ENCODE measurements around the gene TNK1. TPM values are rescaled to one million over a fixed set of nuclear protein-coding genes. Genes with fewer than 3 reads are reported as not detected.
A peak's percentile ranks its signal among the peaks of the same experiment; 100 is the strongest.

TNK1 gene
- total RNA-seq, 2 experiments from 2014 or later, result 4.0 to 4.8 TPM

DNA sequence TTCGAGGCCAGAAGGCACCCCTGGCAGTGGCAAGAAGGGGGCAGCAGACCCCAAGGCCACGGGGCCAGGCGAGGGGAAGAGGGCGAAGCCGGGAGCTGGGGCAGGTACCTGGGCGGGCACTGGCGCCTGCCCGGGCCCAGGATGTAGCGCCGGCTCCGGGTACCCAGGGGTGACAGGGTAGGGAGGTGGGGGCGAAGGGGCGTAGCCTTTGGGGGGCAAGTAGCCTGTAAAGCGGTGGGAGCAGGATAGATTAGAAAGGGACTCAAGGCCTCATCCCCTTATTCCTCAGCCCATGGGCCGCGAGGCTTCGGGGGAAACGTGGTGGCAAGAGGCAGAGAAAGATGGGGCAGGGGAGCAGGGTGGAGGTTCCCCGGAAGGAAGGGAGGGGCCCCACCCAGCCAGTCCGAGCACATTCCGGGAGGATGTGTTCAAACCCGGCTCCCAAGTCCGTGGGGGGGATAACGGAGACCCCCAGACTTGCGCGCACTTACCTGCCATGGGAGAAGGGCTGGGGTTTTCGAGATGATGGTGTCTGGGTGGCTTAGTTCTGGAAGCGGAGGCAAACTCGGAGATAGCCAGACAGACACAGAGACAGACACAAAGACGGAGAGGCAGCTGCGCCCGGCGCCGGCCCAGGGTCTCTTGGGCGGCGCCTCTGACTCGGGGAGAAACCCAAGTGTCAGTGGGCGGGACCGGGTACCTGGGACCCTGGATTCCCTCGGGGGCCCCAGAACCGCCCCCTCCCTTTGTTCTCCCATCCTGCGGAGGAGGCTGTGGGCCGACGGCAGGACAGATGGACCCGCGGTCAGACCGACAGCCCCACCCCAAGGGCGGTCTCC lies 12.9 kb downstream of the TNK1 start:
- peak; percentile 53 for DNase-seq
- H3K27me3 Mint-ChIP-seq (ENCODE audit: low read depth), result no peaks in the 10 kb centered on the region
- peaks cover 4% of the 10 kb centered on the region for H3K36me3 Mint-ChIP-seq (ENCODE audit: low read depth)
- peaks cover 30% of the 10 kb centered on the region for H3K4me1 Mint-ChIP-seq (ENCODE audit: low read depth)
- peak overlapping the region; percentile 95 for H3K4me3 Mint-ChIP-seq
- CTCF ChIA-PET, result interaction anchor here (0.6 to 1.0 kb wide), 3 partner anchors 9 to 38 kb away, joined by 3 to 4 read pairs (median 3); no protein-coding TSS in a partner anchor
- H3K27ac Mint-ChIP-seq, result peak overlapping the region; percentile 82
- no peaks in the 10 kb centered on the region for H3K9me3 Mint-ChIP-seq
- intact Hi-C loops (cut with micrococcal nuclease), result loop anchor here (1.0 to 5.0 kb wide), 4 partner anchors 10 to 167 kb away; partner anchors contain the start of genes SENP3, TMEM256 and TMEM95

DNA sequence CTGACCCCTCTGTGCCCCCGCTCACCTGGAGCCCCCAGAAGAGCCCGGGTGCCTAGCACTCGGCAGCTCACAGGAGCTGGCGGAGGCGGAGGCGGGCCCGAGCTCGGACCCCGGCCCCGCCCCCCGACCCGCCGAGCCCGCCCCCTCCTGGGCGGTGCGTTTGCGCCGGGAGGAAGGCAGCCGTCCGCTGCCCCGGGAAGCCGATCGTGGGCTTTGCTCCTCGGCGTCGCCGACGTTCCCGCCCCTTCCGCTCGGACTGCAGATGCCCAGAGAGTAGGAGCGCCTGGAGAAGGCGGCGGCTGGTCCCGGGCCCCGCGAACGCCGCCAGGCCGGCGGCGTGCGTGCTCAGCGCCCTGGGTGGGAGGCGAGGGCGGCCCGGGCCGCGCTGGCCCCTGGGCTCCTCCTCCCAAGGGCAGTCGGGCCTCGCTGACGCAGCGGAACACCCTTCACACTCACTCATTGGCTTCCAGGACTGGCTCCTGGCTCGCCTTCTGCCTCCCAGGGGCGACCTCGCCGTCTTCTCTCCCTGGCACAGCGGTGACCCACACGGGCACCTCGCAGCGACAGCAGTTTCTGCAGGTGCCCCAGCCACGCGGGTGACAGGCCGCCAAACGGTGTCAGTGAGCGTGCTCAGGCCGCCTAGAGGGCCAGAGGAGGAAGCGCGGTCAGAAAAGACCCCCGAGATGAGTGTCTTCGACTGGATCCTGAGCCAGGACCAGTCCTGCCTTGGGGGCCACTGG lies 13.7 kb downstream of the TNK1 start, which contains the start of gene PLSCR3:
TSS of gene PLSCR3 (minus strand) at position 74 of the 740 bp plus-strand sequence. CDS start 415 bp downstream, outside the sequence.
- CTCF ChIA-PET, result interaction anchor here (0.6 to 1.0 kb wide), 2 partner anchors 39 to 121 kb away, joined by 3 read pairs; no protein-coding TSS in a partner anchor
- Mint-ChIP-seq H3K4me3 (peak within 1 kb of the TSS; percentile 95), H3K27ac (peak within 1 kb of the TSS; percentile 88), H3K36me3 (ENCODE audit: low read depth) (peaks cover 4% of the 10 kb centered on the region), H3K27me3 (ENCODE audit: low read depth) (no peaks in the 10 kb centered on the region), H3K4me1 (ENCODE audit: low read depth) (peaks cover 30% of the 10 kb centered on the region), H3K9me3 (no peaks in the 10 kb centered on the region)
- intact Hi-C loops (cut with micrococcal nuclease), result loop anchor here (1.0 to 5.0 kb wide), 4 partner anchors 10 to 167 kb away; partner anchors contain the start of genes SENP3, TMEM256 and TMEM95
- peak; percentile 80 for DNase-seq

DNA sequence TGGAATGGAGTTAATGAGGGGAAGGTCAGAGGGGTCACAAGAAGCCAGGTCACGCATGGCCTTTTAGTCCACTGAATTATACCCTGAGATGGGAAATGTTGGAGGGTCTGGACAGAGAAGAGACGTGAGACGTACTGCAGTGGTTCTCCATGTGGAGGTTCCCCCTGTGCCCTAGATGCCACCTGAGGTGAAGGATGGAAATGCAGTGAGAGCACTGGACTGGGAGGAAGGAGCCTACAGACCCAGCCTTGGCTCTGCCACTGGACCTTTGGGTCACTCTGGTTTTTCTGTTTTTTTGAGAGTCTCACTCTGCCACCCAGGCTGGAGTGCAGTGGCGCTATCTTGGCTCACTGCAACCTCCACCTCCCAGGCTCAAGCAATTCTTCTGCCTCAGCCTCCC lies 15.3 kb downstream of the TNK1 start:
- intact Hi-C loops (cut with micrococcal nuclease), result no loop called here
- H3K27me3 Mint-ChIP-seq (ENCODE audit: low read depth), result no peaks in the 10 kb centered on the region
- H3K36me3 Mint-ChIP-seq (ENCODE audit: low read depth), result peaks cover 4% of the 10 kb centered on the region
- no peaks in the 10 kb centered on the region for H3K9me3 Mint-ChIP-seq
- no peak overlapping the region for H3K27ac Mint-ChIP-seq
- no peak for DNase-seq
- CTCF ChIA-PET, result interaction anchor here (0.6 kb wide), 1 partner anchor 188 kb away, joined by 3 read pairs; no protein-coding TSS in a partner anchor
- H3K4me1 Mint-ChIP-seq (ENCODE audit: low read depth), result peaks cover 21% of the 10 kb centered on the region
- H3K4me3 Mint-ChIP-seq, result no peak overlapping the region

DNA sequence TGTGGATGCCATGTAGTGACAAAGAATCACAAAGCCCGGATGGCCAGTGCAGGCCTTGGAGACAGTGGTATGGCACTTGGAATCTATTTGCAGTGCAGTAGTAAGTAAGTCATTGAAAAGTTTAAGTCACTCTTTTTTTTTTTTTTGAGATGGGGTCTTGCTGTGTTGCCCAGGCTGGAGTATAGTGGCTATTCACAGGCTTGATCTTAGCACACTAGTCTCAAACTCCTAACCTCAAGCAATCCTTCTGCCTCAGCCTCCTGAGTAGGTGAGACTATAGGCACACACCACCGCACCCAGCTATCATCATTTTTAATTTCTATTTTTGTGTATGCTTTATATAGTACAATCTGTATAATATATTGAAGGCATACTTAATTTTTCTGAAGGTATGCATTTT lies 17.7 kb downstream of the TNK1 start:
- CTCF ChIA-PET, result no interaction called here

DNA sequence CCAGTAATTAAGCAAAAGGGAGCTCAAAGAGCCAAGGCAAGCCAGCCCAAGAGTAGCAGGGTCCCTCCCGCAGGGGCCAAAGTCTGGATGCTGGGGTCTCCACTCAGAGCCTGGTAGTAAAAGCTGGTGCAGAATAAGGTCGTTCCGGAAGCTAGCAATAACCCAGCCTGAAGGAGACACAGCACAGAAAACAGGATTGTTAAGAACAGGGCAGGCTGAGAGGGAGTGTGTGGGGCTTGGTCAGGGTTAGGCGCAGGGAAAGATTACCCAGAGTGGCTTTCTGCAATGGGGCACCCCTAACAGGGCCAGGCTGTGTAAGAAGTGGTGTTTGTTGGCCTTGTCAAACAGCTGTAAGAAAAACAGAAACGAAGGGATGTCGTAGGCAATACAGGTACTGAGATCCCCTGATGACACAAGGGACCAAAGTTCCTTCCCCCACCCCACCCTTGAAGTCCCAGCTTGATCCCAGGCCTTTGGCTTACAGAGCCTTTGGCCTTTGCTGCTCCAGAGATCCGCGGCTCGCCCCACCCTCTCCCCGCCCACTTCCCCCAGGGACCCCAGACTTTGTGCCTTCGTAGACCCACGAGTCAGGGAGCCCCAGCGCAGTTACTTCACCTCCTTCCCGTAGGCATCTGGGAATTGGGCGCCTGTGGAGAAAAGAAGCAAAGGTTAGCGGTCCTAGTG lies 22.3 kb downstream of the TNK1 start:
- no peaks in the 10 kb centered on the region for H3K9me3 Mint-ChIP-seq

More for the DNA sequence above, 17.7 kb downstream of the TNK1 start:
- no peak overlapping the region for H3K4me3 Mint-ChIP-seq
- DNase-seq, result no peak
- no peaks in the 10 kb centered on the region for H3K27me3 Mint-ChIP-seq (ENCODE audit: low read depth)
- intact Hi-C loops (cut with micrococcal nuclease), result no loop called here
- no peak overlapping the region for H3K27ac Mint-ChIP-seq
- peaks cover 11% of the 10 kb centered on the region for H3K4me1 Mint-ChIP-seq (ENCODE audit: low read depth)
- peaks cover 4% of the 10 kb centered on the region for H3K36me3 Mint-ChIP-seq (ENCODE audit: low read depth)
- no peaks in the 10 kb centered on the region for H3K9me3 Mint-ChIP-seq

DNA sequence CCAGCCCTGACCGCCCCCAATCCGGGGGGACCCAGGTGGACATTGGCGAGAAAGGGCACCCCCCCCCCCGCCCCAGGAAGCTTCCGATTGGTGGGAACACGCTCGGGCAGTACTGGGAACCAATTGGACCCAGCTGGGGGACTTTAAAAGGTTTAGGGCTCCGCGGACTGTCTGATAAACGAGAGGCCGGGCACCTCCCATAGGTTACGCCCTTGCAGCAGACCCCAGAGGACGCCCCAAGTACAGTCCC lies 22.8 kb downstream of the TNK1 start:
- Mint-ChIP-seq H3K4me3 (peak overlapping the region; percentile 93), H3K36me3 (ENCODE audit: low read depth) (peaks cover 4% of the 10 kb centered on the region), H3K4me1 (ENCODE audit: low read depth) (peaks cover 19% of the 10 kb centered on the region), H3K27ac (peak overlapping the region; percentile 93), H3K27me3 (ENCODE audit: low read depth) (peaks cover 2% of the 10 kb centered on the region), H3K9me3 (no peaks in the 10 kb centered on the region)
- intact Hi-C loops (cut with micrococcal nuclease), result loop anchor here (5.0 kb wide), 2 partner anchors 51 to 186 kb away; partner anchors contain the start of genes ACADVL, DLG4 and KCTD11
- CTCF ChIA-PET, result interaction anchor here (0.6 to 1.9 kb wide), 4 partner anchors 17 to 98 kb away, joined by 3 to 8 read pairs (median 4); no protein-coding TSS in a partner anchor
- no peak for DNase-seq

More for the DNA sequence above, 22.3 kb downstream of the TNK1 start:
- Mint-ChIP-seq H3K27ac (peak overlapping the region; percentile 43), H3K4me1 (ENCODE audit: low read depth) (peaks cover 19% of the 10 kb centered on the region), H3K4me3 (peak overlapping the region; percentile 93), H3K27me3 (ENCODE audit: low read depth) (peaks cover 2% of the 10 kb centered on the region), H3K36me3 (ENCODE audit: low read depth) (peaks cover 4% of the 10 kb centered on the region)
- CTCF ChIA-PET, result interaction anchor here (1.0 to 1.9 kb wide), 4 partner anchors 11 to 47 kb away, joined by 3 to 8 read pairs (median 4); no protein-coding TSS in a partner anchor
- intact Hi-C loops (cut with micrococcal nuclease), result loop anchor here (5.0 kb wide), 2 partner anchors 51 to 186 kb away; partner anchors contain the start of genes ACADVL, DLG4 and KCTD11
- DNase-seq, result no peak

DNA sequence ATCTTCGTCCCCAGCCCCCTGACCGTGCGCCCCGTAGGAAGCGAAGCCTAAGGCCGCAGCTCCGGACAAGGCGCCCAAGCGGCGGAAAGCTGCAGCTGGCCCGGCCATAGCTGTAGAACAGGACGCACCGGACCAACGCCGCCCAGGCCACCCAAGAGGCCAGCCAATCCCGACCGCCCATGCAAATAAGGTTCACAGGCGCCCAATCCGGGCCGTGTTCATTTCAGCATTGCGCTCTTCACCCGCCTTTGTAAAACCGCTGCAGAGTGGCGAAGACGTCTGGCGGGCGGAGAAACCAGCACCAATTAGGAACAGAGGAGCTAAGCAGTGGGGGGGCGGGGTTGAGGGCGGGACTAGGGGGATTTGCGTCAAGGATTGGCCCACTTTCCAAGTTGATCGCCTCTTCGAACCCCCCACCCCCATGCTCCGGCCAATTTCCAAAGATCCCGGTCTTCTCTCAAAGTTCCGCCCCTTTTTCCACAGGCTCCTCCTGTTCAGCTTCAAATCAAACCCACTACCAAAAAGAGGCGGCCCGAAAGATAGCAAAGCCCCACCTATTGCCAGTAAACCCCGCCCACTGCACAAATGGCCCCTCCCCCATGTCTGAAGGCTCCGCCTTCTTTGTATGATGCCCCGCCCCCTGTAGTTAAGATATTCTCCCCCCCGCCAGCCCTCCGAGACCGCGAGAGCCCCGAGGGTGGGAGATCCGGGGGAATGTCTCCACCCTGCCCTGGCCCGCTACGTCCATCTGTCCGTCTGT lies 23.3 kb downstream of the TNK1 start, which contains the start of gene TMEM256:
TSS of gene TMEM256 (minus strand) at position 121 of the 760 bp plus-strand sequence. CDS start at position 108, 13 bp downstream.
- H3K36me3 Mint-ChIP-seq (ENCODE audit: low read depth), result peaks cover 4% of the 10 kb centered on the region
- CTCF ChIA-PET, result interaction anchor here (0.6 to 1.9 kb wide), 4 partner anchors 33 to 109 kb away, joined by 3 to 8 read pairs (median 3); no protein-coding TSS in a partner anchor
- peak within 1 kb of the TSS; percentile 93 for H3K27ac Mint-ChIP-seq
- intact Hi-C loops (cut with micrococcal nuclease), result loop anchor here (1.0 to 5.0 kb wide), 11 partner anchors 10 to 282 kb away; partner anchors contain the start of genes ACADVL, DLG4, EIF5A and KCTD11
- DNase-seq, result peak; percentile 99
- H3K4me1 Mint-ChIP-seq (ENCODE audit: low read depth), result peaks cover 19% of the 10 kb centered on the region
- peak within 1 kb of the TSS; percentile 93 for H3K4me3 Mint-ChIP-seq
- H3K27me3 Mint-ChIP-seq (ENCODE audit: low read depth), result peaks cover 2% of the 10 kb centered on the region
- no peaks in the 10 kb centered on the region for H3K9me3 Mint-ChIP-seq

DNA sequence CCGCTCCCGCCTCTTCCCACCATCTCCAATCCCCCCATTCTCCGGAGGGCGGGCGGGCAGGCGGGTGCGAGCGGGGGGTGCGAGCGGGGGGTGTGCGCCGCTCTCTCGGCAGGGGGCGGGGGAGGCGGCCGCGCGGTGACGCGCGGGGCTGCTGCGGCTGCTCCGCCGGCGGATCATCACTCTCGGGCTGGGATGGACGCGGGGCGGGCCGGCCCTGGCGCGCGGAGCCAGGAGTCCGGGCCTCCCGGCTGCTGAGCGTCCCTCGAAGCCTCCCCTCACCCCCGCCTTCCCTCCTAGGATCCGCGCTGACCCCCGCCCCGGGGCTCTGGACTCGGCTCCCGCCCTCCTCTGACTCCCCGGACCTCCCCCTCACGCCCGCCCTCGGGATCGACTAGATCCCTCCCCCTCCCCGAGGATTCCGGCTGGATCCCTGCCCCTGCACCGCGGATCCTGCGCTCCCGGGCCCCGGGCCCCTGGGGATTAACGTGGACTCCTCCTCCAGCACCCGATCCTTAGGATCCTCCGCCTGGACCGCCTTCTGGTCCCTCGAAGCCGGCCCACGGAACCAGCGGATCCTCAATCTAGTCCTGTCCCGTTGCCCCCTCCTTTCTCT lies 24.0 kb downstream of the TNK1 start:
- Mint-ChIP-seq H3K9me3 (no peaks in the 10 kb centered on the region), H3K4me3 (peak overlapping the region; percentile 93), H3K27me3 (ENCODE audit: low read depth) (peaks cover 2% of the 10 kb centered on the region), H3K4me1 (ENCODE audit: low read depth) (peaks cover 19% of the 10 kb centered on the region), H3K27ac (peak overlapping the region; percentile 93), H3K36me3 (ENCODE audit: low read depth) (peaks cover 4% of the 10 kb centered on the region)
- intact Hi-C loops (cut with micrococcal nuclease), result loop anchor here (1.0 to 5.0 kb wide), 11 partner anchors 11 to 281 kb away; partner anchors contain the start of genes ACADVL, DLG4, EIF5A and KCTD11
- CTCF ChIA-PET, result interaction anchor here (0.7 to 1.9 kb wide), 2 partner anchors 32 to 108 kb away, joined by 3 to 8 read pairs; no protein-coding TSS in a partner anchor
- no peak for DNase-seq

DNA sequence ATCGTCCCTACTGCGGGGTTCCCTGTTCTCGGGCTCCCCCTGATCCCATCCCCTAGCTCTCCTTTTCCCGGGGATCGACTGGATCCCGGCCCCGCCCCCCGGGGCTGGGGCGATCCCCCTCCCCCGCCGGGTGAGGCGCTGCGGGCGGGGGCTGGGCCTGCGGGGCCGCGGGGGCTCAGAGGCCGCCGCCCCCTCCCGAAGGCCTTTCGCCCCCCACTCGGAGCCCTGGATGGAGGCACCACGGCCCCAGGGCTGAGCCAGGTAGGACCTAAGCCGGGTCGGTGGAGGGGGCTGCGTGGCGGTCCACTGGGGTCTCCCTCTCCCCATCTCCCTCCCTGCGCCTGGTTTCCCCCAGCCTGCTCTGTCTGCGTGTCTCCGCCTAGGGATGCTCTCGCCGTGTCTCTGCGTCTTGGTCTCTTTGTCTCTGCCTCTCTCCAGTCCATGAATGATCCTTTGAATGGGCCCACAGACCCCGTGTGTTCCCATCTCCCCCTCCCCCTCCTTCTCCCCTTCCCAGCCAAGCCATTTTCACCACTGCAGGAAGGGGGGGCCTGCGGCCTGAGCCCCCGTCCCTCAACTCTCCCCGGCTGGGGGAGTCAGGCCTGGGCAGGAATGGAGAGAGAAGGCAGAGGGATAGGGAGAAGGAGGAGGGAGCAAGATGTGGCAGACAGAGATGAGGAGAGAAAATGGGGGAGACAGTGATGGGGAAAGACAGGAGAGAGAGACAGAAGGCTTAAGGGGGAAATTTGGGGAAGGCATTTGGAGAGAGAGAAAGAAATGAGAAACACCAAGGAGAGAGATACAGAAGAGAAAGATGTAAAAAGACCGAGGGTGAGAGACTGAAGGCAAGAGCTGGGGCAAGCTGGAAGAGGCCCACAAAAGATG lies 24.7 kb downstream of the TNK1 start:
- H3K27me3 Mint-ChIP-seq (ENCODE audit: low read depth), result peaks cover 2% of the 10 kb centered on the region
- H3K4me1 Mint-ChIP-seq (ENCODE audit: low read depth), result peaks cover 19% of the 10 kb centered on the region
- DNase-seq, result no peak
- H3K36me3 Mint-ChIP-seq (ENCODE audit: low read depth), result peaks cover 4% of the 10 kb centered on the region
- CTCF ChIA-PET, result no interaction called here
- intact Hi-C loops (cut with micrococcal nuclease), result no loop called here
- peak overlapping the region; percentile 93 for H3K4me3 Mint-ChIP-seq
- peak overlapping the region; percentile 12 for H3K27ac Mint-ChIP-seq
- no peaks in the 10 kb centered on the region for H3K9me3 Mint-ChIP-seq

Measured in activated naive CD4-positive, alpha-beta T cell treated with anti-CD3 and anti-CD28 coated beads for 36 hours (primary cell).